ENCODE data around the gene ELOVL7.

DNA sequence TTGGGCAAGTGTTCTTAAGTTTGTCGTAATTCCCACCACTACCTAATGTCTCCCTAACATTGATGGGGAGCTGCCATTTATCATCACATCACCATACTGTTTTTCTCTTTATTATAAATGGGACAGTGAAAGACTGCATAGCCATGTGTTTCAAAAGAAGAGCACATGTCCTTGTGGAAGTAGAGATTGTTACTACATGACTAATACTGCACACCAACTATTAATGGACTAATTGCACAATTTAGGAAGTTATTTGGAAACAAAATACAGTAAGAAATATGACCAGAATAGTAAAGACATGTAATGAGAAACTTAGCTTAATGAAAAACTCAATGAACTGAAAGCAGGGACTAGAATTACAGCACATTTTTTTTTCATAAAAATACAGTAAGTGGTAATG is 12.0 kb upstream of the ELOVL7 start:
- TF ChIP-seq, protein P1, sequence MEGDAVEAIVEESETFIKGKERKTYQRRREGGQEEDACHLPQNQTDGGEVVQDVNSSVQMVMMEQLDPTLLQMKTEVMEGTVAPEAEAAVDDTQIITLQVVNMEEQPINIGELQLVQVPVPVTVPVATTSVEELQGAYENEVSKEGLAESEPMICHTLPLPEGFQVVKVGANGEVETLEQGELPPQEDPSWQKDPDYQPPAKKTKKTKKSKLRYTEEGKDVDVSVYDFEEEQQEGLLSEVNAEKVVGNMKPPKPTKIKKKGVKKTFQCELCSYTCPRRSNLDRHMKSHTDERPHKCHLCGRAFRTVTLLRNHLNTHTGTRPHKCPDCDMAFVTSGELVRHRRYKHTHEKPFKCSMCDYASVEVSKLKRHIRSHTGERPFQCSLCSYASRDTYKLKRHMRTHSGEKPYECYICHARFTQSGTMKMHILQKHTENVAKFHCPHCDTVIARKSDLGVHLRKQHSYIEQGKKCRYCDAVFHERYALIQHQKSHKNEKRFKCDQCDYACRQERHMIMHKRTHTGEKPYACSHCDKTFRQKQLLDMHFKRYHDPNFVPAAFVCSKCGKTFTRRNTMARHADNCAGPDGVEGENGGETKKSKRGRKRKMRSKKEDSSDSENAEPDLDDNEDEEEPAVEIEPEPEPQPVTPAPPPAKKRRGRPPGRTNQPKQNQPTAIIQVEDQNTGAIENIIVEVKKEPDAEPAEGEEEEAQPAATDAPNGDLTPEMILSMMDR (IDR thresholded peaks at IDR 0.05): no peak
- no peak for TF ChIP-seq POLR2A (IDR thresholded peaks at IDR 0.05)
